Liver (tissue), 9 donors: ENCODE measurements around the gene INO80B. TPM values are rescaled to one million over a fixed set of nuclear protein-coding genes. Genes with fewer than 3 reads are reported as not detected.

ENCODE experiments used
- DNase-seq: peaks from one replicate; pipeline ENCODE4 v3.0.0-alpha.2; 2017; ENCODE audit warnings: low spot score
- H3K27ac ChIP-seq, 2 donors: one replicate each; pipeline ENCODE4 v1.7.0; 2013; ENCODE audit warnings: inconsistent platforms in 2 of 2, low read length in 2 of 2, control low read depth in 1 of 2, low read depth in 1 of 2, mild to moderate bottlenecking in 1 of 2
- H3K27me3 ChIP-seq, 4 donors: one replicate each; pipeline versions ENCODE4 v1.6.1 to v1.7.0; 2013; ENCODE audit warnings: low read length in 3 of 4, inconsistent platforms in 1 of 4, mild to moderate bottlenecking in 1 of 4, moderate library complexity in 1 of 4; ENCODE audit not compliant: control insufficient read depth in 4 of 4, insufficient read depth in 4 of 4
- H3K36me3 ChIP-seq, 4 donors: one replicate each; pipeline versions ENCODE4 v1.6.1 to v1.7.0; 2013; ENCODE audit warnings: low read length in 3 of 4, mild to moderate bottlenecking in 3 of 4, low read depth in 1 of 4, moderate library complexity in 1 of 4; ENCODE audit not compliant: control insufficient read depth in 4 of 4, insufficient read depth in 3 of 4
- H3K4me1 ChIP-seq, 4 donors: one replicate each; pipeline versions ENCODE4 v1.6.1 to v1.7.0; 2013; ENCODE audit warnings: low read length in 3 of 4, mild to moderate bottlenecking in 3 of 4, moderate library complexity in 1 of 4; ENCODE audit not compliant: control insufficient read depth in 4 of 4, insufficient read depth in 4 of 4
- H3K4me3 ChIP-seq, 3 donors: one replicate each; pipeline versions ENCODE4 v1.6.1 to v1.7.0; 2013; ENCODE audit warnings: low read length in 3 of 3, control low read depth in 1 of 3, low read depth in 1 of 3, mild to moderate bottlenecking in 1 of 3
- H3K9ac ChIP-seq, 2 donors: one replicate each; pipeline ENCODE4 v1.7.0; 2013; ENCODE audit warnings: low read length in 2 of 2, mild to moderate bottlenecking in 2 of 2, moderate library complexity in 2 of 2, control low read depth in 1 of 2, low read depth in 1 of 2
- H3K9me3 ChIP-seq, 4 donors: one replicate each; pipeline versions ENCODE4 v1.6.1 to v1.7.0; 2013; ENCODE audit warnings: low read length in 3 of 4; ENCODE audit not compliant: control insufficient read depth in 4 of 4
- ATF3 ChIP-seq: IDR thresholded peaks from 2 replicates; pipeline ENCODE4 v1.6.1; 2016; ENCODE audit warnings: antibody characterized with exemption
- CTCF ChIP-seq: fragments of 150-350 bp; IDR thresholded peaks from 2 replicates; pipeline ENCODE4 v1.5.1; 2017; ENCODE audit warnings: improper control_type of control experiment, low read depth, low read length; ENCODE audit not compliant: missing input control
- EGR1 ChIP-seq, 2 donors: IDR thresholded peaks; 2 replicates each; pipeline ENCODE4 v1.6.1; 2016 to 2018; ENCODE audit warnings: antibody characterized with exemption in 2 of 2, low read depth in 2 of 2
- FOXA1 ChIP-seq: IDR thresholded peaks from 2 replicates; pipeline ENCODE4 v1.6.1; 2016; ENCODE audit warnings: antibody characterized with exemption
- FOXA2 ChIP-seq: IDR thresholded peaks from 2 replicates; pipeline ENCODE4 v1.6.1; 2016; ENCODE audit warnings: antibody characterized with exemption
- GABPA ChIP-seq, 2 donors: IDR thresholded peaks in 1 of 2; conservative IDR thresholded peaks in 1 of 2; 2 replicates each; pipeline ENCODE4 v1.6.1; 2016; ENCODE audit warnings: antibody characterized with exemption in 2 of 2, mild to moderate bottlenecking in 1 of 2, moderate library complexity in 1 of 2
- HNF4A ChIP-seq, 2 donors: conservative IDR thresholded peaks; 2 replicates each; pipeline ENCODE4 v1.6.1; 2016; ENCODE audit warnings: antibody characterized with exemption in 2 of 2, mild to moderate bottlenecking in 2 of 2
- HNF4G ChIP-seq: IDR thresholded peaks from 2 replicates; pipeline ENCODE4 v1.6.1; 2016; ENCODE audit warnings: antibody characterized with exemption
- JUND ChIP-seq, 2 donors: IDR thresholded peaks; 2 replicates each; pipeline ENCODE4 v1.6.1; 2016; ENCODE audit warnings: antibody characterized with exemption in 2 of 2
- MAX ChIP-seq: IDR thresholded peaks from 2 replicates; pipeline ENCODE4 v1.6.1; 2016; ENCODE audit warnings: antibody characterized with exemption
- NR2F2 ChIP-seq: IDR thresholded peaks from 2 replicates; pipeline ENCODE4 v1.6.1; 2016; ENCODE audit warnings: antibody characterized with exemption
- RAD21 ChIP-seq, 2 donors: IDR thresholded peaks; 2 replicates each; pipeline ENCODE4 v1.6.1; 2016; ENCODE audit warnings: antibody characterized with exemption in 2 of 2, mild to moderate bottlenecking in 2 of 2
- REST ChIP-seq: IDR thresholded peaks from 2 replicates; pipeline ENCODE4 v1.6.1; 2016; ENCODE audit warnings: antibody characterized with exemption, mild to moderate bottlenecking
- RXRA ChIP-seq, 2 donors: IDR thresholded peaks; 2 replicates each; pipeline ENCODE4 v1.6.1; 2017 to 2018; ENCODE audit warnings: antibody characterized with exemption in 2 of 2, mild to moderate bottlenecking in 1 of 2
- SP1 ChIP-seq: IDR thresholded peaks from 2 replicates; pipeline ENCODE4 v1.6.1; 2018; ENCODE audit warnings: antibody characterized with exemption, mild to moderate bottlenecking
- TAF1 ChIP-seq: conservative IDR thresholded peaks from 2 replicates; pipeline ENCODE4 v1.6.1; 2016; ENCODE audit warnings: antibody characterized with exemption, mild to moderate bottlenecking
- YY1 ChIP-seq: IDR thresholded peaks from 2 replicates; pipeline ENCODE4 v1.6.1; 2016; ENCODE audit warnings: antibody characterized with exemption, mild to moderate bottlenecking
- ZBTB33 ChIP-seq: IDR thresholded peaks from 2 replicates; pipeline ENCODE4 v1.6.1; 2016; ENCODE audit warnings: antibody characterized with exemption
- WGBS: extraction: QIAGEN DNeasy Blood & Tissue Kit; methylation state at CpG from one replicate; pipeline ENCODE4 v1.1.7; 2013; 5-methylcytosine and 5-hydroxymethylcytosine counted together
- polyA plus RNA-seq, 2 donors: library from polyadenylated mRNA; stranded (reverse) in 1 of 2; unstranded in 1 of 2; fragments of 200-250 nt in 1 of 2; fragments of >200 nt in 1 of 2; fragmentation: Nextera tagmentation in 1 of 2; extraction: Ambion mirVana in 1 of 2; gene quantifications; one replicate each; pipeline versions ENCODE4 v1.2.1 to v1.2.3, GENCODE V29; 2013 to 2015
- total RNA-seq, 2 donors: library from RNA; depleted of rRNA; stranded (reverse); fragments of >200 nt; gene quantifications; one replicate each; pipeline ENCODE4 v1.2.3, GENCODE V29; 2014
- donor health status: healthy.
- donor health status: healthy.
- donor health status: healthy.
- donor health status: healthy.
- donor health status: healthy.

The INO80B gene
- total and polyA plus RNA-seq, 4 donors = 2.7 to 14.8 (median 10.5) TPM

GRCh38 chr2:74458132-74458937, 3.4 kb downstream of the INO80B start, which contains the start of gene WBP1:
Gene WBP1 (plus strand): TSS chr2:74458438. CDS start chr2:74458603, 165 bp downstream.
- TF ChIP-seq FOXA1 (no peak), GABPA (IDR thresholded peaks at IDR 0.05 in 1 of 2, conservative IDR thresholded peaks at IDR 0.05 in 1 of 2) (peak; percentile 45 to 86), SP1 (peak; percentile 100), FOXA2 (peak; percentile 59), HNF4A (conservative IDR thresholded peaks at IDR 0.05) (peak in 1 of 2 donors; percentile 23), ATF3 (no peak), REST (peak; percentile 55), YY1 (peak; percentile 96), HNF4G (no peak), EGR1 (IDR thresholded peaks at IDR 0.05; ENCODE audit: low read depth in 2 of 2) (no peak), NR2F2 (no peak), TAF1 (peak; percentile 68), JUND (IDR thresholded peaks at IDR 0.05) (no peak), RAD21 (IDR thresholded peaks at IDR 0.05) (peak in 1 of 2 donors; percentile 22), CTCF (no peak), RXRA (IDR thresholded peaks at IDR 0.05) (peak; percentile 87 to 91), ZBTB33 (peak; percentile 27), MAX (peak; percentile 38)
- peak; percentile 98 for DNase-seq
- peak within 1 kb of the TSS; percentile 65 to 85 (median 76) for H3K4me3 ChIP-seq
- under 1% methylated on average over 38 of the region's 38 CpGs for WGBS
- no peaks in the 10 kb centered on the region for H3K9me3 ChIP-seq
- H3K27me3 ChIP-seq = no peaks in the 10 kb centered on the region
- peak within 1 kb of the TSS; percentile 76 to 90 for H3K9ac ChIP-seq
- peaks cover 3 to 19% (median 8%) of the 10 kb centered on the region in 4 donors for H3K36me3 ChIP-seq
- peaks cover 5 to 40% (median 34%) of the 10 kb centered on the region in 4 donors for H3K4me1 ChIP-seq
- peak within 1 kb of the TSS; percentile 97 to 99 for H3K27ac ChIP-seq
